Neutrophil (primary cell): Measurements from ENCODE around the gene GFRAL.
"Not testable (repeated sequence)": the region's sequence is repeated elsewhere in the genome, so short reads cannot be mapped to it uniquely, and the experiment has no call there.

Experiments
- H3K27ac ChIP-seq: fragments of 200-600 bp; sonication (generic); 2 replicates; pipeline ENCODE4 v1.5.1; 2016; ENCODE audit warnings: mild to moderate bottlenecking, moderate library complexity
- H3K27me3 ChIP-seq: fragments of 200-600 bp; sonication (generic); 2 replicates; pipeline ENCODE4 v1.6.0; 2016; ENCODE audit warnings: mild to moderate bottlenecking
- H3K36me3 ChIP-seq: fragments of 200-600 bp; sonication (generic); 2 replicates; pipeline ENCODE4 v1.5.1; 2017
- H3K4me1 ChIP-seq, 2 experiments: fragments of 200-600 bp in 1 of 2; sonication (generic) in 1 of 2; 1 replicate in 1 of 2; 2 replicates in 1 of 2; pipeline versions ENCODE4 v1.5.1 to v1.6.1; 2013 to 2016; ENCODE audit warnings: low read depth in 1 of 2, low read length in 1 of 2, mild to moderate bottlenecking in 1 of 2, moderate library complexity in 1 of 2; ENCODE audit not compliant: control insufficient read depth in 1 of 2, insufficient read depth in 1 of 2
- H3K4me3 ChIP-seq, 2 experiments: fragments of 200-600 bp in 1 of 2; sonication (generic) in 1 of 2; 1 replicate in 1 of 2; 2 replicates in 1 of 2; pipeline ENCODE4 v1.5.1; 2013 to 2016; ENCODE audit warnings: low read depth in 1 of 2, low read length in 1 of 2, mild to moderate bottlenecking in 1 of 2, moderate library complexity in 1 of 2
- H3K9me3 ChIP-seq: fragments of 200-600 bp; sonication (generic); 2 replicates; pipeline ENCODE4 v1.5.1; 2016
- TF ChIP-seq, protein P1 (sequence below): fragments of 200-600 bp; sonication (generic); IDR thresholded peaks from 2 replicates; pipeline ENCODE4 v1.5.1; 2016; ENCODE audit warnings: antibody characterized with exemption

GFRAL gene

GRCh38 chr6:55293116-55293515, 34.2 kb upstream of the GFRAL start:
- H3K4me1 ChIP-seq = no peaks in the 10 kb centered on the region
- H3K27me3 ChIP-seq = no peaks in the 10 kb centered on the region
- H3K36me3 ChIP-seq = no peaks in the 10 kb centered on the region
- no peaks in the 10 kb centered on the region for H3K9me3 ChIP-seq
- no peak overlapping the region for H3K4me3 ChIP-seq
- no peak overlapping the region for H3K27ac ChIP-seq
- TF ChIP-seq, protein P1, sequence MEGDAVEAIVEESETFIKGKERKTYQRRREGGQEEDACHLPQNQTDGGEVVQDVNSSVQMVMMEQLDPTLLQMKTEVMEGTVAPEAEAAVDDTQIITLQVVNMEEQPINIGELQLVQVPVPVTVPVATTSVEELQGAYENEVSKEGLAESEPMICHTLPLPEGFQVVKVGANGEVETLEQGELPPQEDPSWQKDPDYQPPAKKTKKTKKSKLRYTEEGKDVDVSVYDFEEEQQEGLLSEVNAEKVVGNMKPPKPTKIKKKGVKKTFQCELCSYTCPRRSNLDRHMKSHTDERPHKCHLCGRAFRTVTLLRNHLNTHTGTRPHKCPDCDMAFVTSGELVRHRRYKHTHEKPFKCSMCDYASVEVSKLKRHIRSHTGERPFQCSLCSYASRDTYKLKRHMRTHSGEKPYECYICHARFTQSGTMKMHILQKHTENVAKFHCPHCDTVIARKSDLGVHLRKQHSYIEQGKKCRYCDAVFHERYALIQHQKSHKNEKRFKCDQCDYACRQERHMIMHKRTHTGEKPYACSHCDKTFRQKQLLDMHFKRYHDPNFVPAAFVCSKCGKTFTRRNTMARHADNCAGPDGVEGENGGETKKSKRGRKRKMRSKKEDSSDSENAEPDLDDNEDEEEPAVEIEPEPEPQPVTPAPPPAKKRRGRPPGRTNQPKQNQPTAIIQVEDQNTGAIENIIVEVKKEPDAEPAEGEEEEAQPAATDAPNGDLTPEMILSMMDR = no peak

GRCh38 chr6:55297214-55297613, 30.1 kb upstream of the GFRAL start:
- not testable (repeated sequence) for H3K4me1 ChIP-seq, H3K27me3 ChIP-seq, H3K4me3 ChIP-seq, H3K36me3 ChIP-seq, H3K27ac ChIP-seq, H3K9me3 ChIP-seq

- Histone ChIP-seq H3K27me3 (no peaks in the 10 kb centered on the region), H3K4me3 (no peak overlapping the region), H3K4me1 (no peaks in the 10 kb centered on the region), H3K36me3 (no peaks in the 10 kb centered on the region), H3K9me3 (no peaks in the 10 kb centered on the region), H3K27ac (no peak overlapping the region)
- TF ChIP-seq, protein P1 = no peak
Observed at GRCh38 chr6:55299286-55299985, 27.8 kb upstream of the GFRAL start.

GRCh38 chr6:55304747-55305146, 22.5 kb upstream of the GFRAL start:
- Histone ChIP-seq H3K9me3 (no peaks in the 10 kb centered on the region), H3K27ac (no peak overlapping the region), H3K4me3 (no peak overlapping the region), H3K36me3 (no peaks in the 10 kb centered on the region), H3K27me3 (no peaks in the 10 kb centered on the region), H3K4me1 (no peaks in the 10 kb centered on the region)
- TF ChIP-seq, protein P1 = no peak

DNA sequence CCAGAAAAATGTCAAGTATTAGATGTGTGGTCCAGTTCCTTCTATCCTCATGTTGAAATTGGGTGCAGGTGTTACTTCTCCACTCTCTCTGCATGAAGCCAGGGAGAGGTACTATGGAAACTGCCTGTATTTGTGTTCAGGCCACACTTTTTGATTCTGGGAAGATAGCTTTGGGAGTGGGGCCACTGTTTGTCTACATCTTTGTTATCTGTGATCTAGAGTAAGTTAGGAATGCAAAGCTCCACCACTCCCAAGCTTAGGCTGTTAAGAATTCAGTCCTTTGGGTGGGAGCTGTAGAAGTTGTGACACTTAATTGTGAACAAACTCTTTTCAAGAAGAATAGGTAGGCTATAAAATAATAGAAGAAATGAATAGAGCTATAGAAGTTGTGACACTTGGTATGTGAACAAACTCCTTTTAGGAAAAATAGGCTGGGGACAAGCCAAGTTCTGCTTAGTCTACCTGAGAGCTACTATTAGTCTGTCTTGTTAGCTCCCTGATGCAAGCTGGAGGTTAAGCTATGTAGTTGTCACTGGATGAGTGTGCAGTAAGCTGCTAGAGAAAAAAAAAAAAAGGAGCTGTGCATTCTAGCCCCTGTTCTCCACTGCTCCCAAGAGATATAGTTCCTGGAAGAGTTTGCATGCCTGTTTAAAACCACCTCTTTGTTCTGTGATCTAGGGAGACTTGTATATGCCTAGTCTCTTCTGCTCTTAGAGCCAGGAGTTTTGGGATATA, 7.1 kb upstream of the GFRAL start:
- Histone ChIP-seq H3K4me1 (no peaks in the 10 kb centered on the region), H3K4me3 (no peak overlapping the region), H3K36me3 (no peaks in the 10 kb centered on the region), H3K27ac (no peak overlapping the region), H3K9me3 (no peaks in the 10 kb centered on the region), H3K27me3 (no peaks in the 10 kb centered on the region)
- TF ChIP-seq, protein P1 = no peak

GRCh38 chr6:55320696-55321086, 6.6 kb upstream of the GFRAL start:
- H3K27me3 ChIP-seq = no peaks in the 10 kb centered on the region
- H3K4me3 ChIP-seq = no peak overlapping the region
- H3K4me1 ChIP-seq = no peaks in the 10 kb centered on the region
- H3K27ac ChIP-seq = no peak overlapping the region
- no peaks in the 10 kb centered on the region for H3K9me3 ChIP-seq
- no peaks in the 10 kb centered on the region for H3K36me3 ChIP-seq
- TF ChIP-seq, protein P1 = no peak
